ENCODE data around the gene MARCHF10.

MARCHF10 gene

DNA sequence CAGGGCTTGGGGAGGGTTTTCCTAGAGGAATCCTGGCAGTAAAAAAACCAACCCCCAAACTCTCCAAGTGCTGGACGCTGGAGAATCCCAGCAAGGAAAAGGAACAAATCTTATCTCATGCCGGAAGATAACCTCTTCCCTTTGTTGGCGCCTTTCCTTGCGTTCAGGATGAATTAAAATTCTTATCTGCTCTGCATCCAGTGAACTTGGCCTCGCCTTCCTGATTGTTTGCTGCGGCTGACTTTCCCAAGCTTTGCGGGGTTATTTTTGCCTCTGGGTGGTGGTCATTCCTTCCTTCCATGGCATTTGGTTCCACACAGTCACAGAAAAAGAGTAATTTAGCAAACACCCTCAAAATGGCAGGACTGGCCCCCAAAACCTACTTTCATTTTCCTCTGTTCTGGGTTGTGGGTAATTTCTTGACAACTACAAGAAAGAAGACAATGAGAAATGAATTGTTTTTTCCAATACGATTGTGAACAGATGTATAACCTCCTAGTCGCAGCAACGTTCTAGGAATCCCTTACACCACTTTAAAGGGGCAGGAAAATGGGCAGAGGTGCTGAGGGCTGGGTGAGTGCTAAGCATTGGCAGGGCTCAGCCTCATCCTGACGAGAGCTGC, 102.8 kb downstream of the MARCHF10 start:
- POLR2A ChIA-PET (ENCODE audit: low non-redundant PET): interaction anchor here (0.7 to 1.0 kb wide), 2 partner anchors 13 to 17 kb away, joined by 3 to 10 read pairs; no protein-coding TSS in a partner anchor
- TF ChIP-seq, protein P1, sequence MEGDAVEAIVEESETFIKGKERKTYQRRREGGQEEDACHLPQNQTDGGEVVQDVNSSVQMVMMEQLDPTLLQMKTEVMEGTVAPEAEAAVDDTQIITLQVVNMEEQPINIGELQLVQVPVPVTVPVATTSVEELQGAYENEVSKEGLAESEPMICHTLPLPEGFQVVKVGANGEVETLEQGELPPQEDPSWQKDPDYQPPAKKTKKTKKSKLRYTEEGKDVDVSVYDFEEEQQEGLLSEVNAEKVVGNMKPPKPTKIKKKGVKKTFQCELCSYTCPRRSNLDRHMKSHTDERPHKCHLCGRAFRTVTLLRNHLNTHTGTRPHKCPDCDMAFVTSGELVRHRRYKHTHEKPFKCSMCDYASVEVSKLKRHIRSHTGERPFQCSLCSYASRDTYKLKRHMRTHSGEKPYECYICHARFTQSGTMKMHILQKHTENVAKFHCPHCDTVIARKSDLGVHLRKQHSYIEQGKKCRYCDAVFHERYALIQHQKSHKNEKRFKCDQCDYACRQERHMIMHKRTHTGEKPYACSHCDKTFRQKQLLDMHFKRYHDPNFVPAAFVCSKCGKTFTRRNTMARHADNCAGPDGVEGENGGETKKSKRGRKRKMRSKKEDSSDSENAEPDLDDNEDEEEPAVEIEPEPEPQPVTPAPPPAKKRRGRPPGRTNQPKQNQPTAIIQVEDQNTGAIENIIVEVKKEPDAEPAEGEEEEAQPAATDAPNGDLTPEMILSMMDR (conservative IDR thresholded peaks at IDR 0.05; ENCODE audit: low read depth): no peak
- no peak for DNase-seq (ENCODE audit: low spot score)
- CTCF ChIA-PET: no interaction called here
- H3K27ac ChIP-seq: peak overlapping the region; percentile 96

DNA sequence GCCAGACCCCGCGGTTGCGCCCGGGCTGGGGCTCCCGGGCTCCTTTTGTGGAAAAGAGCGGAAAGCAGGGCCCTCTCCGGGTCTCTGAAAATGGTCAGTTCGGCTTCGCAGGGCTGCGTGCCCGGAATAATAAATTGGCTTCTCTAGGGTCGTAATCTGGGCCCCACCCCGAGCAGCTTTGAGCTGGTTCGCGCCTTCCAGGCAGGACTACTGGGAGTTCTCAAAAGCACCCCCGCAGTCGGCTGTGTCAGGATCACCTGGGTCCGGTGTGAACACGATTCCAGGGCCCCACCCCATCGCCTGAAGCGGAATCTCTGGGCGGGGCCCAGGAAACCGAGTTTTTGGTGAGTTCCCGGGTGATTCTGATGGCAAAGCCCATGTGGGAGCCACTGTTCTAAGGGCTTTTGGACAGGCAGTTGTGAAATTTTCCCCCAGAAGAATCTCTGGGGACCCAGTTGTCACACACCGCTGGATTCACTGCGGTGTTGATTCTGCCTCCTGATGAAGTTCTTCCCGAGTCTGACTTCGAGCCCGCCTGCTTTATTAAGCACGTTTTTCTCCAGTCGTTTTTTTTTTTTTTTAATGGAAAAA, 103.6 kb downstream of the MARCHF10 start:
- TF ChIP-seq, protein P1 (conservative IDR thresholded peaks at IDR 0.05; ENCODE audit: low read depth): no peak
- DNase-seq (ENCODE audit: low spot score): peak; percentile 82
- CTCF ChIA-PET: interaction anchor here (0.6 to 1.7 kb wide), 2 partner anchors 11 to 75 kb away, joined by 6 to 7 read pairs; no protein-coding TSS in a partner anchor
- H3K27ac ChIP-seq: peak overlapping the region; percentile 96
- POLR2A ChIA-PET (ENCODE audit: low non-redundant PET): interaction anchor here (0.6 to 0.7 kb wide), 2 partner anchors 12 to 14 kb away, joined by 5 to 10 read pairs; no protein-coding TSS in a partner anchor

DNA sequence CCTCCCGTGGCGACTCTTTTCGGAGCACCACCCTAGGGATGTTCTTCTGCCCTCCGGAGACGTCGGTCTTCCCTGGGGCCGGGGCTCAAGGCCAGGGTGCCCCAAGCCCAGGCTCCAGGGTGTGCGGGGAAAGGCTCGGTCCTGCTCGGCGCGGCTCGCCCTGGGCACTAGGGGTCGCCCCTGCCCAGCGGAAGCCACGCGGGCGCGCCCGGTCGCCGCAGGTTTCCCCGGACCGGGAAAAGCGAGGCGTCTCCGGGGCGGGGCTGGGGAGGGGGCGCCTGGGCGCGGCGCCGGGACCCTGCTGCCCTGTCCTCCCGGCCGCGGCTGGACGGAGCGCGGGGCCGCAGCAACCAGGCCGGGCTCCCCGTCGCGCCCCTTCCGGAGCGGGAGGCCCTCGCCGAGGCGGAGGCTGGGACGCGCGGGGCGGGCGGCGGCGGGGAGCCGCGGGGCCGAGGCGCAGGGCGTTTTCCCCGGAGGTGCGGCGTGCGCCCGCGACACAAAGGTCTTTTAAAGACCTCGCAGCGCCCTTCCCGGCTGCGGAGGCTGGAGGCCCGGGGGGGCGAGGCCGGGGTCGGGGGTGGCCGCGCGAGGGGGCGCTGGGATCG, 104.2 kb downstream of the MARCHF10 start:
- POLR2A ChIA-PET (ENCODE audit: low non-redundant PET): interaction anchor here (0.6 kb wide), 1 partner anchor 13 kb away, joined by 5 read pairs; no protein-coding TSS in a partner anchor
- CTCF ChIA-PET: interaction anchor here (0.6 to 1.7 kb wide), 4 partner anchors 11 to 702 kb away, joined by 3 to 7 read pairs (median 4); no protein-coding TSS in a partner anchor
- peak overlapping the region; percentile 96 for H3K27ac ChIP-seq
- DNase-seq (ENCODE audit: low spot score): peak; percentile 63
- TF ChIP-seq, protein P1 (conservative IDR thresholded peaks at IDR 0.05; ENCODE audit: low read depth): peak; percentile 93

DNA sequence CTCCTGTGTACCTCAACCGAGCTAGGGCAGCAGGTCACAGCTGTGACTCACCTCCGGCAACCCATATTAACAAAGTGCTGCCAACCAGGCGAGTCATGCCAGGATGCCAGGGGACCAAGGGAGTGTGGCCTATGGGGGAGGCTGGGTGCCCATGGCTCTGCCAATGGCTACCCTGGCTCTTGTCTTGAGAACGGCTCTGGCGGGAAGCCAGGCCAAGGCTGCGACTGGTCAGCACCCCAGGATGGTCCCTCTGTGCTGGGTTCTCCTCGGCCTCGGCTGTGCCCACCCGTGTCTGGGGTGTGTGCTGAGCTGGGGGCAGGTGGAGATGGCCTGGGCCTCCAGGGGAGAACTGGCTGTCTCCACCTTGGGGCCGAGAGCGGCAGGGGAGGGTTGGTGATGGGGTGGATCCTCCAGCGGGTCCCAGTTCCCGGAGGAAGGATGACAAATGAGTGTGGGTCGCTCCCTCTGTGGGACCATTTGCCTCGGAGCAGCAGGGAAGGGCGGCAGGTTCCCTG, 104.8 kb downstream of the MARCHF10 start:
- CTCF ChIA-PET: interaction anchor here (0.6 to 1.7 kb wide), 6 partner anchors 10 to 703 kb away, joined by 3 to 7 read pairs (median 3); no protein-coding TSS in a partner anchor
- peak; percentile 77 for DNase-seq (ENCODE audit: low spot score)
- TF ChIP-seq, protein P1 (conservative IDR thresholded peaks at IDR 0.05; ENCODE audit: low read depth): no peak
- peak overlapping the region; percentile 96 for H3K27ac ChIP-seq
- POLR2A ChIA-PET (ENCODE audit: low non-redundant PET): no interaction called here

DNA sequence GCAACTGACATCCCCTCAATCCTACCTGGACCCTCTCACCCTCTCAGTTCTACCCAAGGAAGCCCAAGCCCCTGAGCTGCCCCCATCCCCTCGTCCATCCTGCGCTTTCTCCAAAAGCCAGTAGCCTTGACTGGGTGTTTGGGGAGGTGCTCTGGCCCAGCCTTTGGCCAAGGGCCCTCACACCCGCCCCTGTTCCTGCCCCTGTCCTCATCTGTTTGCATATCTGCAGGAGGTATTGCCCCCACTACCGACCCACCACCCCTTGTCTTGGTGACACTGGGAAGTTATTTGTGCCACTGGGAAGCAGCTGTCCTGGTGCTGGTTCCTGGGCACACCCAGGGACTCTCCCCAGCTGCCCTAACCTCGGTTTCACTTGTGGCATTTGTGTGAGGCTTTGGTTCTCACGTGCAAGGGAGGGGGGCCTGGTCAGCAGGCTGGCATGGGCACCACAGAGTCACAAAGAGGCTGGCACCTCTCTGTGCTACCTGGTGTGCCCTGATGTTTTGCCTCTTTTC, 105.3 kb downstream of the MARCHF10 start:
- POLR2A ChIA-PET (ENCODE audit: low non-redundant PET): no interaction called here
- no peak for DNase-seq (ENCODE audit: low spot score)
- peak overlapping the region; percentile 96 for H3K27ac ChIP-seq
- TF ChIP-seq, protein P1 (conservative IDR thresholded peaks at IDR 0.05; ENCODE audit: low read depth): no peak
- CTCF ChIA-PET: interaction anchor here (0.6 to 1.1 kb wide), 4 partner anchors 150 to 703 kb away, joined by 3 to 4 read pairs (median 3); no protein-coding TSS in a partner anchor

DNA sequence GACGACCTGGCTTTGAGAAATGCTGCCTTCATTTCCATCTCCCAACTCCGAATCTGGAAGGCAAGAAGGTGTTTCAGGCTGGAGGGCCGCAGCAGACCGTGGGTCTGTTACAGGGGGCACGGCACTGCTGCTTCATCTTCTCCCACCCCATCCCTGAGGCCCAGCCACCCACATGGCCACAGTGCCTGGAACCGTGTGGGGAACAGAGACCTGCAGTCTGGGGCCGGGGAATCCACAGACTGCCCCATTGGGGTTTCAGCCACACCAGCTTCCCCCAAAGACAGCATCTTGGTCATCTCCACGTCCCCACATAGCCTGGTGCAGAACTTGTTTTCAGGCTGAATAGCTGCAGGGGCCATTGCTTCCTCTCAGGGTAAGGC, 106.4 kb downstream of the MARCHF10 start:
- TF ChIP-seq, protein P1 (conservative IDR thresholded peaks at IDR 0.05; ENCODE audit: low read depth): no peak
- POLR2A ChIA-PET (ENCODE audit: low non-redundant PET): no interaction called here
- CTCF ChIA-PET: interaction anchor here (0.6 to 1.3 kb wide), 2 partner anchors 29 to 299 kb away, joined by 3 to 5 read pairs; no protein-coding TSS in a partner anchor
- H3K27ac ChIP-seq: peak overlapping the region; percentile 2; the same call in 1 of the 2 replicates
- no peak for DNase-seq (ENCODE audit: low spot score)
